Colonic mucosa (tissue), 4 donors: ENCODE measurements around the gene SYF2. TPM values are rescaled to one million over a fixed set of nuclear protein-coding genes. Genes with fewer than 3 reads are reported as not detected.

ENCODE experiments used
- DNase-seq: peaks from one replicate; pipeline ENCODE4 v3.0.0-alpha.2; 2020
- H3K27ac ChIP-seq: fragments of 200-600 bp; one replicate; pipeline ENCODE4 v1.8.0; 2021
- H3K27me3 ChIP-seq: fragments of 200-600 bp; one replicate; pipeline ENCODE4 v1.8.0; 2021
- H3K36me3 ChIP-seq: fragments of 200-600 bp; one replicate; pipeline ENCODE4 v1.8.0; 2021
- H3K4me1 ChIP-seq: fragments of 200-600 bp; one replicate; pipeline ENCODE4 v1.8.0; 2021; ENCODE audit warnings: mild to moderate bottlenecking
- H3K4me3 ChIP-seq: fragments of 200-600 bp; one replicate; pipeline ENCODE4 v1.8.0; 2021
- H3K9ac ChIP-seq, 2 donors: one replicate each; pipeline ENCODE4 v1.7.0; 2013; ENCODE audit warnings: control low read depth in 2 of 2, low read depth in 2 of 2, low read length in 2 of 2
- H3K9me3 ChIP-seq: fragments of 200-600 bp; one replicate; pipeline ENCODE4 v1.8.0; 2021
- intact Hi-C: fragments of 100-400 bp; cut with DNase I; formaldehyde crosslinking; loops from one replicate; pipeline ENCODE4 v1.14.1; 2022
- total RNA-seq, 2 donors: library from RNA; stranded (reverse); fragmentation: NEBNext Ultra II Directional in 1 of 2; extraction: Animal tissue kit (Norgen Biotek cat#: 25700) in 1 of 2; gene quantifications; one replicate each; pipeline ENCODE4 v1.2.1, GENCODE V29; 2021
- TF ChIP-seq, protein P1 (sequence below): fragments of 200-600 bp; IDR thresholded peaks from one replicate; pipeline ENCODE4 v1.8.0; 2022; ENCODE audit warnings: antibody characterized with exemption, mild to moderate bottlenecking
- donor health status: healthy.
- donor health status: DM: no; HTN: no; CAD: no.
- donor health status: DM: no; HTN: no; CAD: no.

SYF2 gene
- total RNA-seq, 2 donors from 2014 or later: 38.8 to 60.8 TPM

DNA sequence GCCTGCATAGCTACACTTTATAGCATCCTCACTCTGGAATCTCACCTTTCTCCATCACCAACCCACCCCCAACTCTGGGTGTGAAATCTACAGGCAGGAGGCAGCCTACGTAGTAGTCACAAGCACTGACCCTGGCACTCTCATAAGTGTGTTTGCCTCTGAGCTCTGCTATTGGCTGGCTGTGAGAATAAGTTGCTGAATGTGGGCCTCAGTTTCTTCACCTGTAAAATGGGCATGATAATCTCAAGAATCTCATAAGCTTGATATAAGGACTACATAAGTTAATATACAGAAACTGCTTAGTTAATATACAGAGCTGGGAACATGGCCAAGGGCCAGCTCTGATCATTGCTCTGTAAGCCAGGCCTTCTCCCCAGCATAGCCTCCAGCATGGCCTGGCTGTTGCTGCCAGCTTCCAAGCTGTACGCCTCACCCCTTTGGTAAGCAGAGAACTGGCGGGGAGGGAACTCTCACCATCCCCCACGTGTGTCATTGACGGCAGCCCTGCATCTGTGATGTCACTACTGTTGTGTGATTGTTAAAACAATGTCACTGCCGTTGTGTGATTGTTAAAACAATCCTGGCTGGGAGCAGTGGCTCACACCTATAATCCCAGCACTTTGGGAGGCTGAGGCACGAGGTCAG is 53.3 kb downstream of the SYF2 start:
- Histone ChIP-seq H3K9ac (no peak overlapping the region), H3K9me3 (no peaks in the 10 kb centered on the region), H3K27ac (no peak overlapping the region), H3K4me1 (no peaks in the 10 kb centered on the region), H3K4me3 (no peak overlapping the region), H3K36me3 (no peaks in the 10 kb centered on the region), H3K27me3 (no peaks in the 10 kb centered on the region)
- DNase-seq: no peak
- TF ChIP-seq, protein P1, sequence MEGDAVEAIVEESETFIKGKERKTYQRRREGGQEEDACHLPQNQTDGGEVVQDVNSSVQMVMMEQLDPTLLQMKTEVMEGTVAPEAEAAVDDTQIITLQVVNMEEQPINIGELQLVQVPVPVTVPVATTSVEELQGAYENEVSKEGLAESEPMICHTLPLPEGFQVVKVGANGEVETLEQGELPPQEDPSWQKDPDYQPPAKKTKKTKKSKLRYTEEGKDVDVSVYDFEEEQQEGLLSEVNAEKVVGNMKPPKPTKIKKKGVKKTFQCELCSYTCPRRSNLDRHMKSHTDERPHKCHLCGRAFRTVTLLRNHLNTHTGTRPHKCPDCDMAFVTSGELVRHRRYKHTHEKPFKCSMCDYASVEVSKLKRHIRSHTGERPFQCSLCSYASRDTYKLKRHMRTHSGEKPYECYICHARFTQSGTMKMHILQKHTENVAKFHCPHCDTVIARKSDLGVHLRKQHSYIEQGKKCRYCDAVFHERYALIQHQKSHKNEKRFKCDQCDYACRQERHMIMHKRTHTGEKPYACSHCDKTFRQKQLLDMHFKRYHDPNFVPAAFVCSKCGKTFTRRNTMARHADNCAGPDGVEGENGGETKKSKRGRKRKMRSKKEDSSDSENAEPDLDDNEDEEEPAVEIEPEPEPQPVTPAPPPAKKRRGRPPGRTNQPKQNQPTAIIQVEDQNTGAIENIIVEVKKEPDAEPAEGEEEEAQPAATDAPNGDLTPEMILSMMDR: no peak
- intact Hi-C loops: no loop called here

DNA sequence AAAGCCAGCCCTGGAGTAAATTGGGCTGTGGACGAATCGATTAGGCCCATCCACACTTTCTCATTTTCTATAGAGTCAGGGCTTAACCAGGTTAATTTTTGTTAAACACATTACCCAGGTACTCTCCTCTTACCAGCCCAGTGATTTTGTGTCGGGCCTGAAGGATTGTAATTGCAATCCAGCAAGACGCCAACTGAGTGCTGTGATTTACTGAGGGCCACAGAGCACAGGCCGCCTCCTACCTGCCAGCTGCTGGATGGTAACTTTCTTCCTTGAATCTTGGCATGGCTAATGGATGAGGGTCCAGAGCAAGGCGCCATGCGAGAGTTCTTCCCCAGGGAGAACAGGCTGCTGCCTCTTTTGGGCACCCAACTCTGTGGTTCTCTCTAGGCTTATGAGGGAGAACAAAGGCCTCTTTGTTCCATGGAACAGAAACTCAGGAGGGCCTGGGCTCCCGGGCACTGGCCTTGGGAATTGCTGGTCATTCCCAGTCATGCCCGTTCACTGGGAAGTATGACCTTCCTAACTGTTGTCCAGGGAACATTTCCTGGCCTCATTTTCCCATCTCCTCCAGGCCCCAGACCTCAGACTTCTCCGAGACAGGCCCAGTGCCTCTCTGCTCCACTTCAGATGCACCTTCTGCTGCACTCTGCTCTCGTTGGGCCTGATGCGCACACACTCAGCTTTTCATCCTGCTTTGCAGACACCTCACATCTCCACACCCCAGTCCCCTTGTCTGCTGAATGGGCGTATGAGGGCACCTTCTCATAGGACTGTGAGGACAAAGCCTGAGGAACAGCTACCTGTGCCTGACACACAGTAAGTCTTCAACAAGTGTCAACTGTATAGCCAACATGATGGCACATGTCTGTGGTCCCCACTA is 57.3 kb downstream of the SYF2 start:
- no peaks in the 10 kb centered on the region for H3K4me1 ChIP-seq
- intact Hi-C loops: no loop called here
- no peaks in the 10 kb centered on the region for H3K27me3 ChIP-seq
- no peak overlapping the region for H3K9ac ChIP-seq
- no peak overlapping the region for H3K4me3 ChIP-seq
- no peaks in the 10 kb centered on the region for H3K36me3 ChIP-seq
- no peak overlapping the region for H3K27ac ChIP-seq
- TF ChIP-seq, protein P1: no peak
- H3K9me3 ChIP-seq: no peaks in the 10 kb centered on the region
- DNase-seq: no peak

DNA sequence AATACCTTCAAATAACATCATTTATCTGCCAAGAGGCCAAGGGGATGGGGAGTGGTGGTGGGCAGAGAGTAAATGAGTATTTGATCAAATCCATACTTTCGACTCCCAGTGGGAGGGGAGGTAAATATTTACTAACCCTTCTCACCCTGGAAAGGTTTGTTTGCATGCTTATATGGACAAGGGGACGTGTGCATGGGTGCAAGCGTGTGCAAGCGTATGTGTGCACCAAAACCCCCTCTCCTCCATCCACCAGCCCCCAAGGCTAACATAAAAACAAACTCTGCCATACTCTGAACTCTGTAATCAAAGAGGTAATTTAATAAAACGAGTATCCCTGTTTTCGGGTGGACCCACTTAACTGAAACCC is 58.0 kb downstream of the SYF2 start:
- no peaks in the 10 kb centered on the region for H3K9me3 ChIP-seq
- no peak overlapping the region for H3K27ac ChIP-seq
- H3K4me1 ChIP-seq: no peaks in the 10 kb centered on the region
- intact Hi-C loops: no loop called here
- no peaks in the 10 kb centered on the region for H3K36me3 ChIP-seq
- no peak overlapping the region for H3K4me3 ChIP-seq
- TF ChIP-seq, protein P1: no peak
- DNase-seq: no peak
- H3K9ac ChIP-seq: no peak overlapping the region
- no peaks in the 10 kb centered on the region for H3K27me3 ChIP-seq

DNA sequence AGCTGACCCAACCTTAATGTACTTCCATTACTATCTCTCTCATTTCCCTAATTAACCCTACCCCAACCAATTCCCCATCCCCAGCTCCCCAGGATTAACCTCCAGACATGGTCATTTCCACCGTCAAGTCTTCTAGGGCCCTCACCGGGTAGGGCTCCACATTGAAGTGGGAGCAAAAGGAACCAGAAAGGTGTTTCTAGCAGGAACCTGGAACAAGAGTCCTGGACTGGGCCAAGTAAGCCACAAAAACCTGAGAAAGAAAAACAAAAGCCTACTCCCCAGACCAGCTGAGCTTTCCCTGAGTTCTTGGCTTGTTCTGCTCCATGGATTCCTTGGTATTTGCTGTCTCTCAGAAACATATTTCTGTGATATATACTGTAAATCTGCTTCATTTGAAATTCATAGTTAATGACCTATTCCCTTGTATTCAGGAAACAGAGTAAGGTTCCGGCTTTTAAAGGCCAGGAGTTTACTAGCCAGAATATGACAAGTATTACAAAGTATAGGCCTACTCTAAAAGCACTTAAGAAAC is 58.4 kb downstream of the SYF2 start:
- H3K36me3 ChIP-seq: no peaks in the 10 kb centered on the region
- no peak overlapping the region for H3K9ac ChIP-seq
- intact Hi-C loops: no loop called here
- no peak overlapping the region for H3K4me3 ChIP-seq
- TF ChIP-seq, protein P1: no peak
- H3K27me3 ChIP-seq: no peaks in the 10 kb centered on the region
- no peak overlapping the region for H3K27ac ChIP-seq
- DNase-seq: no peak
- no peaks in the 10 kb centered on the region for H3K4me1 ChIP-seq
- no peaks in the 10 kb centered on the region for H3K9me3 ChIP-seq

Other genes with a start within 250 kb of the SYF2 start
- gene RSRP1, start 15.0 kb upstream of the SYF2 start, total RNA-seq: 100 to 1,000 TPM; 129 to 137 TPM
- gene RHD, start 40.0 kb upstream of the SYF2 start, total RNA-seq: under 1 TPM in 1 of 2 donors, not detected in 1; 0.10 TPM
- 100 to 1,000 TPM; 113 to 126 TPM for gene TMEM50A, start 105.8 kb upstream of the SYF2 start, total RNA-seq
- gene RHCE, start 188.3 kb upstream of the SYF2 start, total RNA-seq: under 1 TPM; 0.27 to 0.32 TPM
- 10 to 100 TPM; 17.7 to 28.2 TPM for gene MACO1, start 198.4 kb upstream of the SYF2 start, total RNA-seq